ENCODE measurements around the gene PIGM.

The PIGM gene

DNA sequence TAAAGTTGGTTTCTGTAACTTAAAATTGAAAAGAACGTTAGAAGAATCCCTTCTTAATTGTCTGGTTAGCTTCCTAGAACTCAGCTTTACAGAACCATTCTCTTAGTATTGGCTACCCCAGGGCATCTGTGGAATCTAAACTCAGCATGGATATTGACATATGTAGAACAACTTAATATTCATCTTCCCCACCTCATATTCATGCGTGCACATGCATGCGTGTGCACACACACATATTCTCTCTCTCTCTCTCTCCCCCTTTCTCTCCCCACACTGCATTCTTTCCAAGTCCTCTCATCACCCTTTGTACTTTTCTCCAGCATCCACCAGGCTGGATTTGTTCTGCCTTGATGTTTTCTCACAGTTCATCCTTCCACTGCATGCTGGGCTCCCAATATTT lies 13.4 kb downstream of the PIGM start:
- H3K27ac ChIP-seq, result no peak overlapping the region
- TF ChIP-seq, protein P1, sequence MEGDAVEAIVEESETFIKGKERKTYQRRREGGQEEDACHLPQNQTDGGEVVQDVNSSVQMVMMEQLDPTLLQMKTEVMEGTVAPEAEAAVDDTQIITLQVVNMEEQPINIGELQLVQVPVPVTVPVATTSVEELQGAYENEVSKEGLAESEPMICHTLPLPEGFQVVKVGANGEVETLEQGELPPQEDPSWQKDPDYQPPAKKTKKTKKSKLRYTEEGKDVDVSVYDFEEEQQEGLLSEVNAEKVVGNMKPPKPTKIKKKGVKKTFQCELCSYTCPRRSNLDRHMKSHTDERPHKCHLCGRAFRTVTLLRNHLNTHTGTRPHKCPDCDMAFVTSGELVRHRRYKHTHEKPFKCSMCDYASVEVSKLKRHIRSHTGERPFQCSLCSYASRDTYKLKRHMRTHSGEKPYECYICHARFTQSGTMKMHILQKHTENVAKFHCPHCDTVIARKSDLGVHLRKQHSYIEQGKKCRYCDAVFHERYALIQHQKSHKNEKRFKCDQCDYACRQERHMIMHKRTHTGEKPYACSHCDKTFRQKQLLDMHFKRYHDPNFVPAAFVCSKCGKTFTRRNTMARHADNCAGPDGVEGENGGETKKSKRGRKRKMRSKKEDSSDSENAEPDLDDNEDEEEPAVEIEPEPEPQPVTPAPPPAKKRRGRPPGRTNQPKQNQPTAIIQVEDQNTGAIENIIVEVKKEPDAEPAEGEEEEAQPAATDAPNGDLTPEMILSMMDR (conservative IDR thresholded peaks at IDR 0.05), result no peak

DNA sequence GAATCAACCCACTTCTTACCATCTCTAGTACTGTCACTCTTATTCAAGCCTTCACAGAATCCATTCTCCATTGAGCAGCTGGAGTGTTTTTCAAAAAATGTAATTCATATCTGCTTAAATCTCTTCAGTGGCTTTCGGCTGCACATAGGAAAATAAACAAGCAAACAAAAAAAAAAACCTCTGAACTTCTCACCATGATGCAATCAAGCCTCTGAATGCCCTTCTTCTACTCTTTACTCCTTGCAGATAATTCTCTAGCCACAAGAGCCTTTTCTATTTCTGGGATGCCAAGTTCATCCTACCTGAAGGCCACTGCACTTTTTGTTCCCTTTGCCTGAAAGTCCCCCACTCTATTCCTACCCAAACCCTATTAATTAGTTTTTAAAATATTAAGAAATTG lies 14.2 kb downstream of the PIGM start:
- TF ChIP-seq, protein P1 (conservative IDR thresholded peaks at IDR 0.05), result no peak
- no peak overlapping the region for H3K27ac ChIP-seq

DNA sequence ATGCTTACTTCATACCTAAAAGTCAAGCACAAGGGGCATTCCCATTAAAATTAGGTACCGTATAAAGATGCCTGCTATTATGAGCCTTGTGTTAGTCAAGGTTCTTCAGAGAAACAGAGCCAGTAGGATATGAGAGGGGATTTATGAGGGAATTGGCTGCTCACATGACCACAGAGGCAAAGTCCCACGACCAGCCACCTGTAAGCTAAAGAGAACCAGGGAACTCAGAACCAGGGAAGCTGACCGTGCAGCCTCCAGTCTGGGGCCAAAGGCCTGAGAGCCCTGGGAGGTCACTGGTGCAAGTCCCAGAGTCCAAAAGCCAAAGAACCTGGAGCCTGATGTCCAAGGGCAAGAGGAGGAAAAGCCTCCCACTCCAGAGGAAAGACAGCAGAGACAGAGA lies 20.0 kb downstream of the PIGM start:
- H3K27ac ChIP-seq, result no peak overlapping the region
- TF ChIP-seq, protein P1 (conservative IDR thresholded peaks at IDR 0.05), result no peak

DNA sequence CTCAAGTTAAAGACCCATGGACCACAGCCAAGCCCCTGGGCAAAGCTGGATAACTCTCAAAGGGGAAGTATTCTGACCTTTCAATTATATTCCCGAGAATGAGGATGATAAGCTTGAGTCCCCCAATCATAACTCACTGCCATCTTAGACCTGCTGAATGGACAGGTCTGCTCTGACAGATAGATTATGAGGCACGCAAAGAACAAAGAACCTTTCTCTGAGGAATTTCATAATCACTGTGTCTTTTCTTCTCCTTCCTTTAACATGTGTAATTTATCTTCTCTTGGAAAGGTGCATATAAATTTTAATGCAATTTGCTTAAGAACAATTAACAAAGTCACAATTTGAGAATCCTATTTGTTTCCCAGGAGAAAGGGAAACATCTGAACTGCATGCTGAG lies 22.0 kb downstream of the PIGM start:
- H3K27ac ChIP-seq, result no peak overlapping the region
- TF ChIP-seq, protein P1 (conservative IDR thresholded peaks at IDR 0.05), result no peak

DNA sequence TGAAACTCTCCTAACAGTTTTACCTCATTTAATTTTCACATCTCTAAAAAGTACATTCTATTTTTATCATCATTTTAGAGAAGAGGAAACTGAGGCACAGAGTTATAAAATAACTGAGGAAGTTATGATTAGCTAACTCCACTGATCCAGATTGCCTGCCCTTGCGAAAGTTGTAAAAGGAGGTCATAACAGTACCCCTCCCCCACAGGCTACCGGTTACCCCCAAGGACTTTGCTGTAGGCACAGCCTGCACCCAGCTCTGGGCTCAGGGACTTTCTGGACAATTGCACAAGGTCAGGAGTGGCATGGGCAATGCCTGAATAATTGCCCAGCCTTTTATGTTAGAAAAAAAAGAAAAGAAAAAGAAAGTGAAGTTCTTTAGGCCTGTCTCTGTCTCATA lies 22.7 kb downstream of the PIGM start:
- TF ChIP-seq, protein P1 (conservative IDR thresholded peaks at IDR 0.05), result no peak
- no peak overlapping the region for H3K27ac ChIP-seq

DNA sequence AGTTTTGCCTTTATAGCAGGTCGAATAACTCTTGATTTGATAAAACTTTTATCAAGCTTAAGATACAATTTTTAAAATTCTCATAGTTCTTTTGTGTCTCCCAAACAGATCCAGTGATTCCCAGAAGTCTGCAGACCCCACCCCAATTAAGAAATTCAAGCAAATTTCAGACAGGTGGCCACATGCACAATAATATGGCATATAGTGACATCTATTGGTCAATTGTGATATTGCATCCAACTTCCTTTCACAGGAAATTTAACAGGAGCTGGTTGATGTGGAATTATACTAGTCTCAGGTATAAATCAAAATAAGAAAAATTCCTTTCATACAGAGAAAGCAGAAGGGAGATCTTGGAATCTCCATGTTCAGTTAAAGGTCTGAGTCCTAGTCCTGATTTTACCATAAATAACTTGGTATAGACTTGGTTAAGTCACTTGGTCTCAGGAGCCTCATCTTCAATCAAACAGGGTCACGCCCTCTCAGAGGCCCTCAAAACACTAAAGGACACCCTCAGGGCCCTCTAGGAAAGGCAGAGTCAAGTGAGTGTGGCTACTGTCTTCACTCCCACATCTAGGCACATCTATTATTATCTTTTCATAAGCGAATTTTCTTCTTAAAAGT lies 24.1 kb downstream of the PIGM start:
- TF ChIP-seq, protein P1 (conservative IDR thresholded peaks at IDR 0.05), result peak; percentile 79
- no peak overlapping the region for H3K27ac ChIP-seq

DNA sequence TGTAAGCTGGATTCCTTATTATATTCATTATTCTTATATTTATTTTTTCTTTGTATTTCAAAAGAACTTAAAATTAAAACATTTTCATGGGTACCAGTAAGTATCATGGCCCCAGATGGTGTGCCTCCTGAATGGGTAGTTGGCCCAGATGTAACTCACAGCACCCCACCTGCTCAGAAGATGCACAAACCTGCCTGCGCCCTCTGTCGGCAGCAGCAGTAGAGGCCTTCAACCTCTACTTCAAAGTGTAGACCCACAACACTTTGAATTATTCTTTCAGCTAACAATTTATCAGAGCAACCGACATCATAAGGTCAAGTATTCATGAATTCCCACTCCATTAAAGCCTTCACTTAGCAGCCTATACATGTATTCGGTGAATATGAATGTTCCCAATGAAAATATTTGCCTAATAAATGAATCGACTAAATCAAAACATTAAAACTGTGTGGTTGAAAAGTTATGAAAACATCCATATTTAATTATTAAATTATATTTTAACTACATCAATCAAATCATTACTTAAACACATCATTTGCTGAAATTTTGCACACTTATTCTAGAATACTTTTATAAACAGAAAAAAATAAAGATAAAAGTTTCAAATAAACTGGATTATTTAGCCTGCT lies 25.4 kb downstream of the PIGM start:
- H3K27ac ChIP-seq, result no peak overlapping the region
- TF ChIP-seq, protein P1 (conservative IDR thresholded peaks at IDR 0.05), result peak; percentile 96
